Stimulated activated CD8-positive, alpha-beta memory T cell treated with anti-CD3 and anti-CD28 coated beads, Interleukin-2, amount 100 ng/mL, for 1 hour (primary cell): ENCODE data around the gene ATG16L2.
"Not testable (repeated sequence)": the region's sequence is repeated elsewhere in the genome, so short reads cannot be mapped to it uniquely, and the experiment has no call there.

ENCODE experiments used
- DNase-seq, 2 donors: peaks; one replicate each; pipeline ENCODE4 v3.0.0-alpha.2; 2020; ENCODE audit warnings: low read depth in 2 of 2

The ATG16L2 gene

GRCh38 chr11:72842653-72843330, 28.6 kb downstream of the ATG16L2 start:
- no peak for DNase-seq

- DNase-seq = no peak
Measured at GRCh38 chr11:72844356-72844755, 30.1 kb downstream of the ATG16L2 start.

- DNase-seq = no peak
Measured at GRCh38 chr11:72848846-72849466, 34.7 kb downstream of the ATG16L2 start.

- DNase-seq = no peak
Measured at GRCh38 chr11:72850832-72851231, 36.6 kb downstream of the ATG16L2 start.

GRCh38 chr11:72851726-72852125, 37.5 kb downstream of the ATG16L2 start:
- DNase-seq = no peak

GRCh38 chr11:72856065-72856464, 41.9 kb downstream of the ATG16L2 start:
- DNase-seq = no peak

GRCh38 chr11:72856551-72857345, 42.5 kb downstream of the ATG16L2 start:
- DNase-seq = no peak

GRCh38 chr11:72858267-72858666, 44.1 kb downstream of the ATG16L2 start:
- DNase-seq = not testable (repeated sequence)

- DNase-seq = no peak
Measured at GRCh38 chr11:72859126-72859525, 44.9 kb downstream of the ATG16L2 start.

GRCh38 chr11:72860010-72860409, 45.8 kb downstream of the ATG16L2 start:
- no peak for DNase-seq

- no peak for DNase-seq
Measured at GRCh38 chr11:72860592-72860991, 46.4 kb downstream of the ATG16L2 start.

- no peak for DNase-seq
Measured at GRCh38 chr11:72863091-72863490, 48.9 kb downstream of the ATG16L2 start.

GRCh38 chr11:72863916-72864315, 49.7 kb downstream of the ATG16L2 start:
- DNase-seq = no peak

- DNase-seq = no peak
Measured at GRCh38 chr11:72864702-72865655, 50.8 kb downstream of the ATG16L2 start.

- no peak for DNase-seq
Measured at GRCh38 chr11:72867970-72868369, 53.8 kb downstream of the ATG16L2 start.

- no peak for DNase-seq
Measured at GRCh38 chr11:72869831-72870230, 55.6 kb downstream of the ATG16L2 start.

GRCh38 chr11:72871119-72871518, 56.9 kb downstream of the ATG16L2 start:
- DNase-seq = no peak

GRCh38 chr11:72872012-72872411, 57.8 kb downstream of the ATG16L2 start:
- no peak for DNase-seq

GRCh38 chr11:72875736-72876135, 61.5 kb downstream of the ATG16L2 start:
- no peak for DNase-seq

GRCh38 chr11:72876147-72876546, 61.9 kb downstream of the ATG16L2 start:
- DNase-seq = no peak
